Lung (tissue), 12 donors: ENCODE measurements around the gene SNED1. TPM values are rescaled to one million over a fixed set of nuclear protein-coding genes. Genes with fewer than 3 reads are reported as not detected.
A peak's percentile ranks its signal among the peaks of the same experiment; 100 is the strongest.

Experiments
- ATAC-seq: fragments of 200-7000 bp; cut with Tn5 transposase; one replicate; pipeline ENCODE4 v1.9.1; 2020; ENCODE audit warnings: moderate number of reproducible peaks; ENCODE audit not compliant: insufficient read depth, low FRiP score
- DNase-seq, 3 donors: peaks; one replicate each; pipeline ENCODE4 v3.0.0-alpha.2; 2013 to 2017
- H3K27ac ChIP-seq, 2 donors: one replicate each; pipeline ENCODE4 v1.5.1; 2013; ENCODE audit warnings: mild to moderate bottlenecking in 2 of 2, moderate library complexity in 2 of 2, control low read depth in 1 of 2, inconsistent platforms in 1 of 2, low read depth in 1 of 2, low read length in 1 of 2
- H3K27me3 ChIP-seq, 3 donors: one replicate each; pipeline ENCODE4 v1.5.1; 2013; ENCODE audit warnings: low read length in 2 of 3; ENCODE audit not compliant: control insufficient read depth in 3 of 3, insufficient read depth in 3 of 3
- H3K36me3 ChIP-seq, 4 donors: one replicate each; pipeline ENCODE4 v1.5.1; 2013; ENCODE audit warnings: low read length in 4 of 4, mild to moderate bottlenecking in 1 of 4, moderate library complexity in 1 of 4; ENCODE audit not compliant: control insufficient read depth in 4 of 4, insufficient read depth in 4 of 4
- H3K4me1 ChIP-seq, 5 donors: one replicate each; pipeline ENCODE4 v1.5.1; 2013; ENCODE audit warnings: low read length in 5 of 5, mild to moderate bottlenecking in 2 of 5, moderate library complexity in 1 of 5; ENCODE audit not compliant: control insufficient read depth in 5 of 5, insufficient read depth in 5 of 5
- H3K4me3 ChIP-seq: one replicate; pipeline ENCODE4 v1.5.1; 2013; ENCODE audit warnings: mild to moderate bottlenecking, control low read depth, moderate library complexity
- H3K9ac ChIP-seq, 2 donors: one replicate each; pipeline ENCODE4 v1.5.1; 2013; ENCODE audit warnings: low read length in 2 of 2, control low read depth in 1 of 2; ENCODE audit not compliant: insufficient read depth in 1 of 2
- H3K9me3 ChIP-seq, 4 donors: one replicate each; pipeline ENCODE4 v1.5.1; 2013; ENCODE audit warnings: low read length in 3 of 4, mild to moderate bottlenecking in 1 of 4, moderate library complexity in 1 of 4; ENCODE audit not compliant: control insufficient read depth in 4 of 4, insufficient read depth in 3 of 4
- CTCF ChIP-seq: IDR thresholded peaks from 2 replicates; pipeline ENCODE4 v1.5.1; 2012; ENCODE audit warnings: mild to moderate bottlenecking; ENCODE audit errors: control extremely low read depth, extremely low read depth
- WGBS, 2 donors: extraction: QIAGEN DNeasy Blood & Tissue Kit; methylation state at CpG; one replicate each; pipeline ENCODE4 v1.1.7; 2013; 5-methylcytosine and 5-hydroxymethylcytosine counted together
- polyA plus RNA-seq, 2 donors: library from polyadenylated mRNA; stranded (reverse); fragments of 200-250 nt; gene quantifications; one replicate each; pipeline ENCODE4 v1.2.1, GENCODE V29; 2013
- total RNA-seq, 2 donors: library from RNA; depleted of rRNA in 1 of 2; stranded (reverse); fragments of >200 nt in 1 of 2; gene quantifications; one replicate each; pipeline ENCODE4 v1.2.1, GENCODE V29; 2014 to 2021
- donor health status: control.
- donor health status: control.
- donor health status: Bipolar disorder and iron deficiency.
- donor health status: healthy.
- donor health status: DM: yes; HTN: yes; CAD: no.

Gene SNED1
- total and polyA plus RNA-seq, 4 donors: 5.9 to 74.6 (median 34.7) TPM

DNA sequence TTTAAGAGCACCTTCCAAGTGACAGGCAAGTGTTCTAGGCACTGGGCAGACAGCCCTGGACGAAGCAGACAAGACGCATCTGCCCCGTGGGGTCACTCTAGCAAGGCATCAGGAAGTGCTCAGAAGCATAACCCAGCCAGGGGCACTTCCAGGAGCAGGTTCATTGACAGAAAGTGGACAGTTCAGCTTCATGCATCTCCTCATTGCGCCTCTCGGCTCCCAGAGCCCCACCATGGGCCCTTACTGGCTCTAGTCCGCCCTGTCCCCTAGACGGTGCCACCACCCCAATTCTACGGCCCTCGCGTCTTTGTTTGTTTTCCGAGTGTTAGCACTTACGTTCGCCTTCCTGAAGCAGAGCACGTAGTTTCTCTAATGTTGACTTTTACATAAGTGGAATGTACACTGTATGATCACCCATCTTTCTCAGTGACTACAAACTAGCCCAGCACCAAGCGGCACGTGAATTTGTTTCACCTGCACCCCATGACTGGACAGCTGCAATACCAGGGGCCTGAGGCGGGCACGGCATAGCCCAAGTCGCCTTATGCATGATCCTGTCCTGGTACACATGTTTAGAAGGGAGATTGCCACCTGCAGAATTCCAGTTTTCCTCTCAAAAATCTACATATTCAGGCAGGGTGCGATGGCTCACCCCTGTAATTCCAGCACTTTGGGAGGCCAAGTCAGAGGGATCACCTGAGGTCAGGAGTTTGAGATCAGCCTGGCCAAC is 33.2 kb downstream of the SNED1 start:
- DNase-seq (peak in 1 of 3 donors; percentile 23), ATAC-seq (no peak)
- H3K9ac ChIP-seq: no peak overlapping the region
- H3K4me3 ChIP-seq: no peak overlapping the region
- 77 to 86% methylated on average over 20 of the region's 20 CpGs for WGBS, 2 donors
- no peaks in the 10 kb centered on the region for H3K27me3 ChIP-seq
- H3K36me3 ChIP-seq: peaks cover 0 to 43% (median 29%) of the 10 kb centered on the region in 4 donors
- H3K9me3 ChIP-seq: peaks cover 0 to 3% (median 0%) of the 10 kb centered on the region in 4 donors
- H3K27ac ChIP-seq: no peak overlapping the region
- TF ChIP-seq CTCF: no peak
- H3K4me1 ChIP-seq: peaks cover 0 to 5% (median 0%) of the 10 kb centered on the region in 5 donors

GRCh38 chr2:241033336-241033987 is 35.0 kb downstream of the SNED1 start:
- Histone ChIP-seq H3K4me3 (no peak overlapping the region), H3K4me1 (peaks cover 0 to 11% (median 0%) of the 10 kb centered on the region in 5 donors), H3K27ac (no peak overlapping the region), H3K27me3 (no peaks in the 10 kb centered on the region), H3K9me3 (no peaks in the 10 kb centered on the region), H3K36me3 (peaks cover 0 to 42% (median 33%) of the 10 kb centered on the region in 4 donors), H3K9ac (no peak overlapping the region)
- ATAC-seq (no peak), DNase-seq (no peak)
- no peak for TF ChIP-seq CTCF
- WGBS, 2 donors: 93 to 95% methylated on average over 17 of the region's 17 CpGs

DNA sequence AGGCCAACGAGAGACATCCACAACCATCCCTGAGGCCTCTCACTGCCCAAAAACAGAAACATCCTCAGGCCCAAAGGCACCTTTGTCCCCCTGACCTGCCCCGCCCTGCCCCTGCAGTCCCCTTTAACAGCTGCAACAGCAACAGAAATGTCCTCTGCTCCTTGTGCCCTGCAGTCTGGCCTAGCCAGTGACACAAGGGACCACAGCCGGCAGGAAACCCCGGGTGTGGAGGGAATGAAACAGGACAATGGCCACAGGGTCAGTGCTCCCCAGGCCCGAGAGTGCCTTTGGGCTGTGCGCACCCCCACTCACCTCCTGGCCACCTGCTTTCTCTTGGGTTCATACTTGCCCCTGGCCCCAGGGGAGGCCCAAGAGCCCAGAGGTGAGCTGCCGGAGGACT is 35.6 kb downstream of the SNED1 start:
- Histone ChIP-seq H3K9ac (no peak overlapping the region), H3K9me3 (no peaks in the 10 kb centered on the region), H3K36me3 (peaks cover 0 to 46% (median 37%) of the 10 kb centered on the region in 4 donors), H3K27me3 (no peaks in the 10 kb centered on the region), H3K27ac (no peak overlapping the region), H3K4me3 (no peak overlapping the region), H3K4me1 (peaks cover 0 to 11% (median 0%) of the 10 kb centered on the region in 5 donors)
- DNase-seq (no peak), ATAC-seq (no peak)
- TF ChIP-seq CTCF: no peak
- WGBS, 2 donors: 90 to 91% methylated on average over 7 of the region's 7 CpGs
